ENCODE results near the gene OOEP. TPM values are rescaled to one million over a fixed set of nuclear protein-coding genes. Genes with fewer than 3 reads are reported as not detected.

The OOEP gene
- total and polyA plus RNA-seq, 2 donors (not counting 1 experiment from before 2014, with no cell fraction given) = 0.70 TPM; not detected in 1

GRCh38 chr6:73362869-73363536 lies 6.7 kb downstream of the OOEP start:
- no peak for TF ChIP-seq EZH2 (IDR thresholded peaks at IDR 0.05; ENCODE audit: borderline replicate concordance, insufficient read depth, low read depth, low read length, poor library complexity, severe bottlenecking)
- TF ChIP-seq, protein P1, sequence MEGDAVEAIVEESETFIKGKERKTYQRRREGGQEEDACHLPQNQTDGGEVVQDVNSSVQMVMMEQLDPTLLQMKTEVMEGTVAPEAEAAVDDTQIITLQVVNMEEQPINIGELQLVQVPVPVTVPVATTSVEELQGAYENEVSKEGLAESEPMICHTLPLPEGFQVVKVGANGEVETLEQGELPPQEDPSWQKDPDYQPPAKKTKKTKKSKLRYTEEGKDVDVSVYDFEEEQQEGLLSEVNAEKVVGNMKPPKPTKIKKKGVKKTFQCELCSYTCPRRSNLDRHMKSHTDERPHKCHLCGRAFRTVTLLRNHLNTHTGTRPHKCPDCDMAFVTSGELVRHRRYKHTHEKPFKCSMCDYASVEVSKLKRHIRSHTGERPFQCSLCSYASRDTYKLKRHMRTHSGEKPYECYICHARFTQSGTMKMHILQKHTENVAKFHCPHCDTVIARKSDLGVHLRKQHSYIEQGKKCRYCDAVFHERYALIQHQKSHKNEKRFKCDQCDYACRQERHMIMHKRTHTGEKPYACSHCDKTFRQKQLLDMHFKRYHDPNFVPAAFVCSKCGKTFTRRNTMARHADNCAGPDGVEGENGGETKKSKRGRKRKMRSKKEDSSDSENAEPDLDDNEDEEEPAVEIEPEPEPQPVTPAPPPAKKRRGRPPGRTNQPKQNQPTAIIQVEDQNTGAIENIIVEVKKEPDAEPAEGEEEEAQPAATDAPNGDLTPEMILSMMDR (IDR thresholded peaks at IDR 0.05) = no peak
- Histone ChIP-seq H4K20me1 (ENCODE audit: control insufficient read depth, insufficient read depth, low read length, poor library complexity, severe bottlenecking) (no peaks in the 10 kb centered on the region), H3K27me3 (replicated peaks in 1 of 4; ENCODE audit: control extremely low read depth in 1 of 4, control insufficient read depth in 3 of 4, insufficient read depth in 4 of 4, low read length in 3 of 4) (no peaks in the 10 kb centered on the region), H3K36me3 (replicated peaks in 1 of 2; ENCODE audit: control extremely low read depth in 1 of 2, control insufficient read depth in 1 of 2, extremely low read depth in 1 of 2, insufficient read depth in 2 of 2, low read length in 1 of 2) (no peaks in the 10 kb centered on the region), H2AFZ (ENCODE audit: insufficient read depth, low read depth, low read length, poor library complexity, severe bottlenecking) (no peak overlapping the region), H3K27ac (ENCODE audit: low read length in 2 of 2) (no peak overlapping the region), H3K9me3 (ENCODE audit: control extremely low read depth in 1 of 3, control insufficient read depth in 2 of 3, insufficient read depth in 1 of 3, low read length in 2 of 3) (no peaks in the 10 kb centered on the region), H3K4me3 (ENCODE audit: control extremely low read depth in 1 of 5, extremely low read depth in 1 of 5, insufficient read depth in 1 of 5, low read depth in 2 of 5, low read length in 4 of 5) (no peak overlapping the region), H3K79me2 (ENCODE audit: control insufficient read depth, insufficient read depth, low read length) (no peaks in the 10 kb centered on the region), H3K9ac (ENCODE audit: low read length) (no peak overlapping the region), H3K4me1 (ENCODE audit: control insufficient read depth in 2 of 2, insufficient read depth in 2 of 2, low read length in 2 of 2) (no peaks in the 10 kb centered on the region), H3K4me2 (replicated peaks; ENCODE audit: low read depth, low read length, poor library complexity, severe bottlenecking) (no peak overlapping the region)
- H3K4me1 Mint-ChIP-seq = no peaks in the 10 kb centered on the region
- peaks cover 7% of the 10 kb centered on the region for H3K27me3 Mint-ChIP-seq
- ATAC-seq (ENCODE audit: low read depth) (no peak), DNase-seq (no peak)
- no peak overlapping the region for H3K4me3 Mint-ChIP-seq
- CTCF ChIA-PET = no interaction called here
- H3K9me3 Mint-ChIP-seq (ENCODE audit: insufficient read depth) = no peaks in the 10 kb centered on the region
- WGBS (ENCODE audit: insufficient coverage) = 96% methylated on average over 30 of the region's 31 CpGs
- POLR2A ChIA-PET = no interaction called here
- intact Hi-C loops (cut with micrococcal nuclease) = no loop called here
- H3K27ac Mint-ChIP-seq = no peak overlapping the region

DNA sequence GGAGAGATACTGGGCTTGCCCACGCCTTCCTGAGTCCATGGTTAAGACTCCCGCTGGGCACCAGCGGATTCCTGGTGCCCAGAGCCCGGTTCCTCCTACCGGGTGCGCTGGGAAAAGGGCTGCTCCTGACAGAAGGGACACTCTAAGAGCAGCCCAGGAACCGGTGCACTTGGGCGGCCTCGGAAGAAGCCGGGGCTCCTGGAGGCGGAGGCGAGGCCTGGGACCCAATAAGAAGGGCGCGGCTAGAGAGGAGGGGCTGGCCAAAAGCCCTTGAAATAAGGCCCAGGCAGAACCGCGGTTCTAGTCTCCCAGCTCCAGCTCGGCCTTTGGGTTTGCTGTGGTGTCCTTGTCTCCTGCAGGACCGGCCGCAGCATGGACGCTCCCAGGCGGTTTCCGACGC lies 7.3 kb downstream of the OOEP start, which contains the start of gene KHDC3L:
KHDC3L (plus strand) TSS at position 301 of the 400 bp plus-strand sequence; CDS start at position 373, 72 bp downstream.
- H2AFZ ChIP-seq (ENCODE audit: insufficient read depth, low read depth, low read length, poor library complexity, severe bottlenecking) = no peak within 1 kb of the TSS

More for the DNA sequence above, 7.3 kb downstream of the OOEP start, which contains the start of gene KHDC3L:
- Histone ChIP-seq H3K9ac (ENCODE audit: low read length) (no peak within 1 kb of the TSS), H3K4me1 (ENCODE audit: control insufficient read depth in 2 of 2, insufficient read depth in 2 of 2, low read length in 2 of 2) (no peaks in the 10 kb centered on the region), H3K79me2 (ENCODE audit: control insufficient read depth, insufficient read depth, low read length) (no peaks in the 10 kb centered on the region), H3K27me3 (replicated peaks in 1 of 4; ENCODE audit: control extremely low read depth in 1 of 4, control insufficient read depth in 3 of 4, insufficient read depth in 4 of 4, low read length in 3 of 4) (no peaks in the 10 kb centered on the region), H3K4me3 (ENCODE audit: control extremely low read depth in 1 of 5, extremely low read depth in 1 of 5, insufficient read depth in 1 of 5, low read depth in 2 of 5, low read length in 4 of 5) (no peak within 1 kb of the TSS), H3K27ac (ENCODE audit: low read length in 2 of 2) (no peak within 1 kb of the TSS), H3K9me3 (ENCODE audit: control extremely low read depth in 1 of 3, control insufficient read depth in 2 of 3, insufficient read depth in 1 of 3, low read length in 2 of 3) (no peaks in the 10 kb centered on the region), H4K20me1 (ENCODE audit: control insufficient read depth, insufficient read depth, low read length, poor library complexity, severe bottlenecking) (no peaks in the 10 kb centered on the region), H3K4me2 (replicated peaks; ENCODE audit: low read depth, low read length, poor library complexity, severe bottlenecking) (no peak within 1 kb of the TSS), H3K36me3 (replicated peaks in 1 of 2; ENCODE audit: control extremely low read depth in 1 of 2, control insufficient read depth in 1 of 2, extremely low read depth in 1 of 2, insufficient read depth in 2 of 2, low read length in 1 of 2) (no peaks in the 10 kb centered on the region)
- no peak for ATAC-seq (ENCODE audit: low read depth)
- H3K4me1 Mint-ChIP-seq = no peaks in the 10 kb centered on the region
- H3K27me3 Mint-ChIP-seq = peaks cover 7% of the 10 kb centered on the region
- intact Hi-C loops (cut with micrococcal nuclease) = no loop called here
- CTCF ChIA-PET = no interaction called here
- POLR2A ChIA-PET = no interaction called here
- H3K27ac Mint-ChIP-seq = no peak within 1 kb of the TSS
- H3K9me3 Mint-ChIP-seq (ENCODE audit: insufficient read depth) = no peaks in the 10 kb centered on the region
- no peak for DNase-seq
- no peak within 1 kb of the TSS for H3K4me3 Mint-ChIP-seq
- no peak for TF ChIP-seq EZH2 (IDR thresholded peaks at IDR 0.05; ENCODE audit: borderline replicate concordance, insufficient read depth, low read depth, low read length, poor library complexity, severe bottlenecking)
- TF ChIP-seq, protein P1 (IDR thresholded peaks at IDR 0.05) = no peak
- WGBS (ENCODE audit: insufficient coverage) = 93% methylated on average over 23 of the region's 23 CpGs
